Lower leg skin (tissue), 3 donors: ENCODE measurements around the gene MFSD1.

Source experiments
- POLR2A ChIP-seq, 2 donors: fragments of 450-650 bp; IDR thresholded peaks; one replicate each; pipeline ENCODE4 v1.6.1; 2016 to 2017; ENCODE audit warnings: antibody characterized with exemption in 2 of 2, mild to moderate bottlenecking in 1 of 2, moderate library complexity in 1 of 2
- TF ChIP-seq, protein P1 (sequence below), 3 donors: fragments of 450-650 bp; IDR thresholded peaks; one replicate each; pipeline ENCODE4 v1.5.1; 2016; ENCODE audit warnings: antibody characterized with exemption in 3 of 3, mild to moderate bottlenecking in 3 of 3, moderate library complexity in 2 of 3

DNA sequence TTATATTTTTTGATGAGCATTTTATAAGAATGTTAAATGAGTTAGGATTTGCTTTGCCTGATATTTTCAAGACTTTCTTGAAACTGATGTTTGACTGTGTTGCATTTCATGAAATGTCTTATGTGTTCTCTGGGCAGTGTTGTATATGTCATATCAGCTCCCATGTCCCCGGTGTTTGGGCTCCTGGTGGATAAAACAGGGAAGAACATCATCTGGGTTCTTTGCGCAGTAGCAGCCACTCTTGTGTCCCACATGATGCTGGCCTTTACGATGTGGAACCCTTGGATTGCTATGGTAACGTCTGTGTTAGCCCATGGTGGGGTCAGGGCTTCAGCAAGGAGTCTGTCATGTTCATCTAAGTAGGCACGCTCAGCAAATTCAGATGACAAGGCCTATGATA lies 20.0 kb downstream of the MFSD1 start:
- TF ChIP-seq, protein P1, sequence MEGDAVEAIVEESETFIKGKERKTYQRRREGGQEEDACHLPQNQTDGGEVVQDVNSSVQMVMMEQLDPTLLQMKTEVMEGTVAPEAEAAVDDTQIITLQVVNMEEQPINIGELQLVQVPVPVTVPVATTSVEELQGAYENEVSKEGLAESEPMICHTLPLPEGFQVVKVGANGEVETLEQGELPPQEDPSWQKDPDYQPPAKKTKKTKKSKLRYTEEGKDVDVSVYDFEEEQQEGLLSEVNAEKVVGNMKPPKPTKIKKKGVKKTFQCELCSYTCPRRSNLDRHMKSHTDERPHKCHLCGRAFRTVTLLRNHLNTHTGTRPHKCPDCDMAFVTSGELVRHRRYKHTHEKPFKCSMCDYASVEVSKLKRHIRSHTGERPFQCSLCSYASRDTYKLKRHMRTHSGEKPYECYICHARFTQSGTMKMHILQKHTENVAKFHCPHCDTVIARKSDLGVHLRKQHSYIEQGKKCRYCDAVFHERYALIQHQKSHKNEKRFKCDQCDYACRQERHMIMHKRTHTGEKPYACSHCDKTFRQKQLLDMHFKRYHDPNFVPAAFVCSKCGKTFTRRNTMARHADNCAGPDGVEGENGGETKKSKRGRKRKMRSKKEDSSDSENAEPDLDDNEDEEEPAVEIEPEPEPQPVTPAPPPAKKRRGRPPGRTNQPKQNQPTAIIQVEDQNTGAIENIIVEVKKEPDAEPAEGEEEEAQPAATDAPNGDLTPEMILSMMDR (IDR thresholded peaks at IDR 0.05), result no peak
- TF ChIP-seq POLR2A (IDR thresholded peaks at IDR 0.05), result no peak
